Ovary (tissue), 9 donors: ENCODE data around the gene EIF3F. TPM values are rescaled to one million over a fixed set of nuclear protein-coding genes. Genes with fewer than 3 reads are reported as not detected.

Experiments
- DNase-seq, 5 donors: peaks; one replicate each; pipeline ENCODE4 v3.0.0-alpha.2; 2019 to 2020
- H3K27ac ChIP-seq, 2 donors: fragments of 200-600 bp; one replicate each; pipeline versions ENCODE4 v1.5.1 to v1.8.0; 2019 to 2022
- H3K27me3 ChIP-seq: fragments of 200-600 bp; one replicate; pipeline ENCODE4 v1.8.0; 2022
- H3K36me3 ChIP-seq: fragments of 200-600 bp; sonication (generic); one replicate; pipeline ENCODE4 v1.5.1; 2019
- H3K4me1 ChIP-seq: one replicate; pipeline ENCODE4 v1.8.1; 2013; ENCODE audit warnings: mild to moderate bottlenecking, moderate library complexity; ENCODE audit not compliant: insufficient read depth
- H3K4me3 ChIP-seq: fragments of 200-600 bp; sonication (generic); one replicate; pipeline ENCODE4 v1.5.1; 2017
- H3K9me3 ChIP-seq, 2 donors: fragments of 200-600 bp in 1 of 2; sonication (generic) in 1 of 2; one replicate each; pipeline versions ENCODE4 v1.5.1 to v1.8.1; 2013 to 2019; ENCODE audit warnings: mild to moderate bottlenecking in 1 of 2, moderate library complexity in 1 of 2
- EP300 ChIP-seq: sonication (generic); formaldehyde crosslinking; IDR thresholded peaks from one replicate; pipeline ENCODE4 v1.6.1; 2017; ENCODE audit warnings: antibody characterized with exemption
- POLR2A ChIP-seq: fragments of 450-650 bp; IDR thresholded peaks from one replicate; pipeline ENCODE4 v1.6.1; 2017; ENCODE audit warnings: antibody characterized with exemption, mild to moderate bottlenecking, moderate library complexity
- WGBS, 3 donors: extraction: QIAGEN DNeasy Blood & Tissue Kit in 1 of 3; methylation state at CpG; one replicate each; pipeline versions ENCODE4 v1.1.5 to v1.1.7; 2013 to 2017; 5-methylcytosine and 5-hydroxymethylcytosine counted together
- intact Hi-C, 4 donors: fragments of 100-400 bp; cut with DNase I; formaldehyde crosslinking; loops; one replicate each; pipeline versions ENCODE4 v1.11.0 to v1.15.1; 2022 to 2023
- polyA plus RNA-seq, 2 donors: library from polyadenylated mRNA; stranded (reverse); fragments of 200-250 nt in 1 of 2; fragments of 350-450 nt in 1 of 2; fragmentation: Illumina TruSeq in 1 of 2; extraction: RNeasy Lipid Tissue Mini Kit (QIAGEN cat#74804) in 1 of 2; gene quantifications; one replicate each; pipeline ENCODE4 v1.2.3, GENCODE V29; 2013 to 2014
- total RNA-seq, 7 donors: library from RNA; depleted of rRNA in 2 of 7; stranded (reverse); fragments of >200 nt in 2 of 7; fragmentation: NEBNext Ultra II Directional in 3 of 7; extraction: Animal tissue kit (Norgen Biotek cat#: 25700) in 3 of 7; gene quantifications; one replicate each; pipeline versions ENCODE4 v1.1.0 to v1.2.4, GENCODE V29; 2016 to 2023
- TF ChIP-seq, protein P1 (sequence below), 3 donors: fragments of 450-650 bp in 2 of 3; fragments of 200-600 bp in 1 of 3; IDR thresholded peaks; one replicate each; pipeline versions ENCODE4 v1.5.1 to v1.8.0; 2016 to 2022; ENCODE audit warnings: antibody characterized with exemption in 3 of 3, mild to moderate bottlenecking in 1 of 3
- donor health status: DM: no; HTN: no; CAD: no; lungs with moderate emphysema.
- donor health status: DM: no; HTN: no; CAD: no.
- donor health status: Bipolar disorder and iron deficiency.
- donor health status: DM: yes; HTN: yes; CAD: no.
- donor health status: DM: no; HTN: no; CAD: no.
- donor health status: DM: yes; HTN: yes; CAD: no.

Gene EIF3F
- total and polyA plus RNA-seq, 9 donors = 235 to 764 (median 328) TPM

DNA sequence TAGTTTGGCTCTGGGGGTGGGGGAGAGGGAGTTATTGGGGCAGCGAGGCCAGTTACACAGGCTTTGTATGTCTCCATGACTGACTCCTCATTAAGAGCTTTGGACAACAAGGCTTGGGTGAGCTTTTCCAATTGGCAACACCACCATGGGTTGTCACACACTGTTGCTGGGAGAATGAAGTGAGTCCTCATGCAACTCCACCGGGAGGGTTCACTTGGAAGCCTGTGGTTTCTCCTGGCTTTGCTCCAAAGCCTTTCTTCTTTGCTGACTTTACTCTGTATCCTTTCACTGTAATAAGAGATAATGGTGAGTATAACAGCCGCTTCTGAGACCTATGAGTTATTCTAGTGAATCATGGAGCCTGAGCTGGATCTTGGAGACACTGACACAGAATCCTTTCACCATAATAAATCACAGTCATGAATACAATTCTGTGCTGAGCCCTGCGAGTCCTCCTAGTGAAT lies 24.9 kb downstream of the EIF3F start:
- TF ChIP-seq, protein P1, sequence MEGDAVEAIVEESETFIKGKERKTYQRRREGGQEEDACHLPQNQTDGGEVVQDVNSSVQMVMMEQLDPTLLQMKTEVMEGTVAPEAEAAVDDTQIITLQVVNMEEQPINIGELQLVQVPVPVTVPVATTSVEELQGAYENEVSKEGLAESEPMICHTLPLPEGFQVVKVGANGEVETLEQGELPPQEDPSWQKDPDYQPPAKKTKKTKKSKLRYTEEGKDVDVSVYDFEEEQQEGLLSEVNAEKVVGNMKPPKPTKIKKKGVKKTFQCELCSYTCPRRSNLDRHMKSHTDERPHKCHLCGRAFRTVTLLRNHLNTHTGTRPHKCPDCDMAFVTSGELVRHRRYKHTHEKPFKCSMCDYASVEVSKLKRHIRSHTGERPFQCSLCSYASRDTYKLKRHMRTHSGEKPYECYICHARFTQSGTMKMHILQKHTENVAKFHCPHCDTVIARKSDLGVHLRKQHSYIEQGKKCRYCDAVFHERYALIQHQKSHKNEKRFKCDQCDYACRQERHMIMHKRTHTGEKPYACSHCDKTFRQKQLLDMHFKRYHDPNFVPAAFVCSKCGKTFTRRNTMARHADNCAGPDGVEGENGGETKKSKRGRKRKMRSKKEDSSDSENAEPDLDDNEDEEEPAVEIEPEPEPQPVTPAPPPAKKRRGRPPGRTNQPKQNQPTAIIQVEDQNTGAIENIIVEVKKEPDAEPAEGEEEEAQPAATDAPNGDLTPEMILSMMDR (IDR thresholded peaks at IDR 0.05) = no peak
- TF ChIP-seq EP300 = no peak
- no peak for TF ChIP-seq POLR2A
- Histone ChIP-seq H3K4me3 (no peak overlapping the region), H3K27ac (no peak overlapping the region), H3K9me3 (no peaks in the 10 kb centered on the region), H3K4me1 (no peaks in the 10 kb centered on the region), H3K27me3 (no peaks in the 10 kb centered on the region), H3K36me3 (no peaks in the 10 kb centered on the region)
- DNase-seq = no peak
- WGBS, 3 donors = 21 to 27% (median 23%) methylated on average over 4 of the region's 4 CpGs
- intact Hi-C loops = no loop called here

DNA sequence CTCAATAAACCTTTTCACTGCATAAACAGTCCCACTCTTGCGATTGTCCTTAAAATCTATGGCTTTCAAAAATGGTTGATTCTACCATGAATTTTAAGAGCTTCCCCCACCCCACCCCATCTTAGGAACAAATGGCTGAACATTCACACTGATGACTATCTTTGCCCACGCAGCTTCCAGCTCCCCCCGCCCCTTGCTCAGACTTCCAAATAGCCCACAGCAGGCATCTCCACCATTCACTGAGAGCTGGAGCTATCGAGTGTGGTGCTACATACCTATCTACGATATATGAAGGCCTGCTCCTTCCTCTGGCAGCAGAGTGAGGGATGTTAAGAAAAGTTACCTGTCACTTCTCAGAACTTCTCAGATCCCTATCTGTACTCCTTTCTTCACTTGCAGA lies 26.7 kb downstream of the EIF3F start:
- no peak for DNase-seq
- TF ChIP-seq EP300 = no peak
- TF ChIP-seq, protein P1 (IDR thresholded peaks at IDR 0.05) = no peak
- TF ChIP-seq POLR2A = no peak
- Histone ChIP-seq H3K27me3 (no peaks in the 10 kb centered on the region), H3K9me3 (no peaks in the 10 kb centered on the region), H3K4me1 (no peaks in the 10 kb centered on the region), H3K36me3 (no peaks in the 10 kb centered on the region), H3K27ac (no peak overlapping the region), H3K4me3 (no peak overlapping the region)
- intact Hi-C loops = no loop called here
- WGBS, 3 donors = 73 to 79% (median 75%) methylated on average over 5 of the region's 5 CpGs

DNA sequence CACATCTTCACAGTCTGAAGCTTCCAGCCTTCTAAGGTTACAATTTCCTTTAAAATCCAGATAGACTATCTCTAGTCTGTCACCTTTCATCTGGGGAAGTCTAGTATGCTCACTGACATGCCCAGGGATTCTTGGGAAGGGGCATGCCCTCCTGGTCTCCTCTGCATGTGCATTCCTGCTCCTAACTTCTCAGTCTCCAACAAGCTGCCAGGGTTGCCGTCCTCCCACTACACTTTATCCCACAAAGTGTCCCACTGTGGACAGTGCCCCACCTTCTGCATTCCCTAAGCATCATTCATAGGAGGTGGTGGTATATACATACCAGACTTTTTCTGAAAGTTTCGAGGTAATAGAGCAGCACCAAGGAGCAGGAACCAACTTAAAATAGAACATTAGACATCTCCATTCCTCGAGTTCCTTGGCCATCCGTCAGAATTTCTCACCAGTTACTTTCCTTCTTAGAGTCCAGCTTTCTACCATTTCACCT lies 28.7 kb downstream of the EIF3F start:
- Histone ChIP-seq H3K27me3 (no peaks in the 10 kb centered on the region), H3K36me3 (no peaks in the 10 kb centered on the region), H3K27ac (no peak overlapping the region), H3K9me3 (no peaks in the 10 kb centered on the region), H3K4me3 (no peak overlapping the region), H3K4me1 (no peaks in the 10 kb centered on the region)
- TF ChIP-seq, protein P1 (IDR thresholded peaks at IDR 0.05) = no peak
- TF ChIP-seq POLR2A = no peak
- no peak for TF ChIP-seq EP300
- WGBS, 3 donors = 40 to 53% (median 51%) methylated on average over 4 of the region's 4 CpGs
- DNase-seq = no peak
- intact Hi-C loops = loop anchor here in 1 of 4 donors (5.0 kb wide), 1 partner anchor 82 kb away; no protein-coding TSS in a partner anchor

DNA sequence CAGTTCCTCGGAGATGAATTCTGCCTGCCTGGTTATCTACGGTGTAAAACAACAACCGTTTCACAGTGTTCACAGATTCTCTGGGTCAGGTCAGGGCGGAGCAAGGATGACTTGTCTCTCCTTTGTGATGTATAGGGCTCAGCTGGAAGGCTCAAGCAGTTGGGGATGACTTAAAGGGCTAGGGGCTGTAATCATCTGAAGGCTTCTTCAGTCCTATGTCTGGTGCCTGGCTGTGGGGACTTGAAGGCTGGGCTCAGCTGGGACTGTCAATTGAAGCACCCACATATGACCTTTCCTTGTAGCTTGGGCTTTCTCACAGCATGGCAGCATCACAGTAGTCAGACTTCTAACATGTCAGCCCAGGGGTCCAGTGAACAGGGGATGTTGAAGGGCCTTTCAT lies 29.3 kb downstream of the EIF3F start:
- Histone ChIP-seq H3K27me3 (no peaks in the 10 kb centered on the region), H3K9me3 (no peaks in the 10 kb centered on the region), H3K4me3 (no peak overlapping the region), H3K4me1 (no peaks in the 10 kb centered on the region), H3K36me3 (no peaks in the 10 kb centered on the region), H3K27ac (no peak overlapping the region)
- intact Hi-C loops = loop anchor here in 1 of 4 donors (5.0 kb wide), 1 partner anchor 81 kb away; no protein-coding TSS in a partner anchor
- 14 to 23% (median 17%) methylated on average over 4 of the region's 4 CpGs for WGBS, 3 donors
- TF ChIP-seq POLR2A (no peak), EP300 (no peak)
- TF ChIP-seq, protein P1 (IDR thresholded peaks at IDR 0.05) = no peak
- DNase-seq = no peak
